ENCODE measurements around the gene RREB1.
A peak's percentile ranks its signal among the peaks of the same experiment; 100 is the strongest.
"Not testable (repeated sequence)": the region's sequence is repeated elsewhere in the genome, so short reads cannot be mapped to it uniquely, and the experiment has no call there.

RREB1 gene

GRCh38 chr6:7261852-7262461, 154.2 kb downstream of the RREB1 start:
- peak overlapping the region; percentile 50 for H3K4me3 ChIP-seq (ENCODE audit: control insufficient read depth, low read depth, low read length)
- TF ChIP-seq CTCF (IDR thresholded peaks at IDR 0.05; ENCODE audit: control insufficient read depth, insufficient read depth, low read depth, low read length, missing control alignments), result no peak
- no peak for DNase-seq (ENCODE audit: low read depth)

GRCh38 chr6:7262746-7263518, 155.2 kb downstream of the RREB1 start:
- DNase-seq (ENCODE audit: low read depth), result no peak
- TF ChIP-seq CTCF (IDR thresholded peaks at IDR 0.05; ENCODE audit: control insufficient read depth, insufficient read depth, low read depth, low read length, missing control alignments), result no peak

GRCh38 chr6:7263519-7263805, 155.7 kb downstream of the RREB1 start:
- DNase-seq (ENCODE audit: low read depth), result not testable (repeated sequence)

More at GRCh38 chr6:7262746-7263518, 155.2 kb downstream of the RREB1 start:
- H3K4me3 ChIP-seq (ENCODE audit: control insufficient read depth, low read depth, low read length), result no peak overlapping the region

GRCh38 chr6:7264041-7264440, 156.3 kb downstream of the RREB1 start:
- no peak for DNase-seq (ENCODE audit: low read depth)
- H3K4me3 ChIP-seq (ENCODE audit: control insufficient read depth, low read depth, low read length), result no peak overlapping the region
- TF ChIP-seq CTCF (IDR thresholded peaks at IDR 0.05; ENCODE audit: control insufficient read depth, insufficient read depth, low read depth, low read length, missing control alignments), result no peak

More at GRCh38 chr6:7263519-7263805, 155.7 kb downstream of the RREB1 start:
- H3K4me3 ChIP-seq (ENCODE audit: control insufficient read depth, low read depth, low read length), result not testable (repeated sequence)

GRCh38 chr6:7264686-7265384, 157.1 kb downstream of the RREB1 start:
- no peak for TF ChIP-seq CTCF (IDR thresholded peaks at IDR 0.05; ENCODE audit: control insufficient read depth, insufficient read depth, low read depth, low read length, missing control alignments)
- DNase-seq (ENCODE audit: low read depth), result no peak
- no peak overlapping the region for H3K4me3 ChIP-seq (ENCODE audit: control insufficient read depth, low read depth, low read length)

GRCh38 chr6:7265385-7265726, 157.6 kb downstream of the RREB1 start:
- H3K4me3 ChIP-seq (ENCODE audit: control insufficient read depth, low read depth, low read length); DNase-seq (ENCODE audit: low read depth): not testable (repeated sequence)

- no peak overlapping the region for H3K4me3 ChIP-seq (ENCODE audit: control insufficient read depth, low read depth, low read length)
- TF ChIP-seq CTCF (IDR thresholded peaks at IDR 0.05; ENCODE audit: control insufficient read depth, insufficient read depth, low read depth, low read length, missing control alignments), result no peak
- no peak for DNase-seq (ENCODE audit: low read depth)
These were observed 159.3 kb downstream of the RREB1 start for GRCh38 chr6:7267071-7267465.

All from AG09309 (cell line).